IMR-90 (cell line): Measurements from ENCODE around the gene GSS.
A peak's percentile ranks its signal among the peaks of the same experiment; 100 is the strongest.

Source experiments
- CEBPB ChIP-seq: IDR thresholded peaks from 2 replicates; pipeline ENCODE4 v1.6.1; 2012; ENCODE audit warnings: low read depth, low read length, improper control_type of control experiment
- CHD1 ChIP-seq: IDR thresholded peaks from 2 replicates; pipeline ENCODE4 v1.6.1; 2012; ENCODE audit warnings: low read depth, low read length, improper control_type of control experiment
- CTCF ChIP-seq: conservative IDR thresholded peaks from 2 replicates; pipeline ENCODE4 v1.5.1; 2012; ENCODE audit warnings: mild to moderate bottlenecking, low read depth, low read length, improper control_type of control experiment
- ELK1 ChIP-seq: fragments of 150-350 bp; IDR thresholded peaks from 2 replicates; pipeline ENCODE4 v1.6.1; 2016; ENCODE audit warnings: low read depth, mild to moderate bottlenecking, low read length, moderate library complexity, borderline replicate concordance
- FOS ChIP-seq: fragments of 150-350 bp; IDR thresholded peaks from 2 replicates; pipeline ENCODE4 v1.6.1; 2016; ENCODE audit warnings: low read depth, low read length
- MAZ ChIP-seq: IDR thresholded peaks from 2 replicates; pipeline ENCODE4 v1.6.1; 2012; ENCODE audit warnings: low read depth, mild to moderate bottlenecking, low read length, improper control_type of control experiment, moderate library complexity, borderline replicate concordance
- NFE2L2 ChIP-seq: fragments of 150-350 bp; IDR thresholded peaks from 2 replicates; pipeline ENCODE4 v1.6.1; 2016; ENCODE audit warnings: low read depth, mild to moderate bottlenecking, low read length
- POLR2A ChIP-seq: IDR thresholded peaks from 2 replicates; pipeline ENCODE4 v1.6.1; 2012; ENCODE audit warnings: mild to moderate bottlenecking, low read depth, low read length
- RAD21 ChIP-seq: IDR thresholded peaks from 2 replicates; pipeline ENCODE4 v1.6.1; 2012; ENCODE audit warnings: low read length, improper control_type of control experiment
- RFX5 ChIP-seq: IDR thresholded peaks from 2 replicates; pipeline ENCODE4 v1.8.0; 2012; ENCODE audit warnings: low read depth, mild to moderate bottlenecking, low read length, moderate library complexity
- SMC3 ChIP-seq: fragments of 150-350 bp; IDR thresholded peaks from 2 replicates; pipeline ENCODE4 v1.6.1; 2016; ENCODE audit warnings: low read depth, mild to moderate bottlenecking, antibody characterized with exemption, low read length, moderate library complexity
- USF2 ChIP-seq: fragments of 150-350 bp; IDR thresholded peaks from 2 replicates; pipeline ENCODE4 v1.6.1; 2017; ENCODE audit warnings: mild to moderate bottlenecking, antibody characterized with exemption, low read length, low read depth

- TF ChIP-seq CTCF (no peak), USF2 (peak; percentile 27; the same call in 1 of the 2 replicates), MAZ (no peak), POLR2A (no peak), CEBPB (no peak), FOS (no peak), RAD21 (no peak), SMC3 (no peak), ELK1 (no peak), RFX5 (no peak), CHD1 (no peak), NFE2L2 (no peak)
These were observed 25.1 kb upstream of the GSS start for GRCh38 chr20:34980543-34981233.
